Dermis blood vessel endothelial cell (primary cell): ENCODE measurements around the gene OSBPL9. TPM values are rescaled to one million over a fixed set of nuclear protein-coding genes. Genes with fewer than 3 reads are reported as not detected.

Experiments
- DNase-seq: peaks from one replicate; pipeline ENCODE4 v3.0.0; 2010
- total RNA-seq: library from RNA; depleted of rRNA; stranded (reverse); fragments of >200 nt; gene quantifications from 2 replicates; pipeline ENCODE4 v1.2.3, GENCODE V29; 2014

The OSBPL9 gene
- total RNA-seq, 1 donor from 2014 or later, result 96.1 TPM

- DNase-seq, result no peak
Observed at GRCh38 chr1:51610637-51611036, 6.3 kb upstream of the OSBPL9 start.

DNA sequence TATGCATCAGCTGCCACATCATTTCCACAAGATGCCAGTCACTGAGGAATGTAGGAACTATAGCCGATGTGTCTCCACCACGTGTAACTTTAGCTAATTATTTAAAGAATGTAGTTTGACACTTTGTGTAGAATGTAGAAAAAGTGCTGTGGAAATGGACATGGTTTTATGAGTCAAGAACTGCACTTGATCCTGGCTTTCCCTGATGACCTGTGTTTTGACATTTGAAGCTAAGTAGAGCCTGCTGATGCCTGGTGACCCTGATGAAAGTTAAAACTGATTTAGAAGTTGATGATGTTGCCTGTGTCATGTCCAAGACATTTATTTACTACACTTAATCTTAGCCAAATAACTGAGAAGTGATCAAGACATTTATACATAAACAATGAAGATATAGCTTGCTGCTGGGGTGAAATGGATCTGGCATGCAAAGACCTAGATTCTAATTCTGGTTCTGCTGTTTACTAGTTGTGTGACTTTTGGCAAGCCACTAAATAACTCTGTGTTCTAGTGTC is 4.4 kb upstream of the OSBPL9 start:
- no peak for DNase-seq

DNA sequence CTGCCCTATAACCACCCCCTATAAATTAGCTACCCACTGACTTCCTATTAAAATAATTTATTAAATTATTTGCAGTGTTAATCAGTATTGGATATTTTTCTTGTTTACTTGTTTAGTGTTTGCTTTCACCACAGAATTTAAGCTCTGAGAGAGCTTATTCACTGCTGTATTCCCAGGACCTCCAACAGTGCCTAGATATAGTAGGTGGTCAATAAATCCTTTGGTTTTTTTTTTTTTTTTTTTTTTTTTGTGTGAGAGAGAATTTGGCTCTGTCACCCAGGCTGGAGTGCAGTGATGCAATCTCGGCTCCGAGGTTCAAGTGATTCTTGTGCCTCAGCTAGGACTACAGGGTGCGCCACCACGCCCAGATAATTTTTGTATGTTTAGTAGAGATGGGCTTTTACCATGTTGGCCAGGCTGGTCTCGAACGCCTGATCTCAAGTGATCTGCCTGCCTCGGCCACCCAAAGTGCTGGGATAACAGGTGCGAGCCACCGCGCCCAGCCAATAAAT is 1.1 kb upstream of the OSBPL9 start:
- no peak for DNase-seq

DNA sequence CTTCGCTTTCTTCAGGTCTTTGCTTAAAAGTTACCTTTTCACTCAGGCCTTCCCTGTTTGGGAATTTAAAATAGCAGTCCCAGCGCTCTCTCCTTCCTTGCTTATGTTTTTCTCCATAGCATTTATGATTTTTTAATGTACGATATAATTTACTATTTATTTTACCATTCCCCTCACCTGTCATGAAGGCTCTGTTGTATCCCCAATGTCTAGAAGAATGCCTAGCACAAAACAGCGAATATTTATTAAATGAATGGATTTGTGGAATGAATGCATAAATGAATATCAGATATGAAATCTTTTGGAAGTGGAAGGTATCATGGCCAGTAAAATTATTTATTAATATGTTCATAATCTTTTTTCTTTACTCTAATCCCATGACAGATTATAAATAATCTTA is 402 bp upstream of the OSBPL9 start:
- DNase-seq, result no peak

GRCh38 chr1:51618715-51619114 is 1.8 kb downstream of the OSBPL9 start:
- no peak for DNase-seq

DNA sequence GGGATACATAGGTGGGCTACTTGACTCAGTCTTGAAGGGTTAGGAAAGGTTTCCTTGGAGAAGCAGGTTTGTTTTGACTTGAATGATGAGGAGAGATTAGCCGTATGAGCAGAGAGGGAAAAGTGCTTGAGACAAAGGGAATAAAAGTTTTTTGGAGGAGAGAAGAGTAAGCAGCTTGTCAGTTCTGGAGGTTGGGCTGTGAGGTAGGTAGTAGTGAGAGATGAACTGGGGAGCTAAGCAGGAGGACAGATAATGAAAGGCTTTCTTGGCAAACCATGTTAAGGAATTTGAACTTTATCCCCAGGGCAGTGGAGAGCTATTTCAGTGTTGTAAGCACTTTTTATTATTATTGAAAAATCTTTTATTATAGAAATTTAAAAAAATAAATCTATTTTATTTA is 3.6 kb downstream of the OSBPL9 start:
- DNase-seq, result no peak

DNA sequence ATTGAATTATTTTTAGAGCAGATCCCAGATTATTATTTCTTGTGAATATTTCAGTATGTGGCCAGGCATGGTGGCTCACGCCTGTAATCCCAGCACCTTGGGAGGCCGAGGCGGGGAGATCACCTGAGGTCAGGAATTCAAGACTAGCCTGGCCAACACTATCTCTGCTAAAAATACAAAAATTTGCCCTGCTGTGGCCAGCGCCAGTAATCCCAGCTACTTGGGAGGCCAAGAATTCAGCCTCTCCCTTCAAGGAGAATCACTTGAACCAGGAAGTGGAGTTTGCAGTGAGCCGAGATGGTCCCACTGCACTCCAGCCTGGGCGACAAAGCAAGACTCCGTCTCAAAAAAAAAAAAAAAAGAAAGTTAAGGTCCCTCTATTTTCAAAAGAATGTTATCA is 4.3 kb downstream of the OSBPL9 start:
- DNase-seq, result no peak

DNA sequence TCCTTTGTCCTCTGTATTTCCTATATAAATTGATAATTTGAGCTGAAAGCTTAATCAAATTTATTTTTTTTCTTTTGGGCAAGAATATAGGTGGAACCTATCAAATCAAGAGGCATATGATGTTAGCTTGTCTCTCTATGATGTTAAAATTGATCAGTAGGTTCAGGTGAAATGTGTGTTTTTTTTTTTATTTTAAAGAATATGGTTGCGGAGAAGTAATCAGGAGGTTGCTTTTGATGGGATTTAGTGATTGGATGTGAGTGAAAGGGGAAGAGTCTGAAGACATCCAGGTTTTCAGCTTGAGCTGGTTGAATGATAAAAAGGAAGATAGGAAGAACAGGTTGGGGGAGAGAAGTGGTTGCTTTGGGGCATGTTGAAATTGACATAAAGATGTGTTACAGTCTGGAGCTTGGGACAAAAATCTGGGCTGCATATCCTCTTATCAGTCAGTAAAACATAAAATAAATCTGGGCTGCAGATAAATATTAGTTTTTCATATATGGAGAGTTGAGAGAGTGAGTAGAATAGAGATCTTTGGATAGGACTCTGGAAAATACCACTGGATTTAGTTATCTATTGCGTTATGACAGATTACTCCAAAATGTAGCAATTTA is 5.1 kb downstream of the OSBPL9 start:
- DNase-seq, result no peak

DNA sequence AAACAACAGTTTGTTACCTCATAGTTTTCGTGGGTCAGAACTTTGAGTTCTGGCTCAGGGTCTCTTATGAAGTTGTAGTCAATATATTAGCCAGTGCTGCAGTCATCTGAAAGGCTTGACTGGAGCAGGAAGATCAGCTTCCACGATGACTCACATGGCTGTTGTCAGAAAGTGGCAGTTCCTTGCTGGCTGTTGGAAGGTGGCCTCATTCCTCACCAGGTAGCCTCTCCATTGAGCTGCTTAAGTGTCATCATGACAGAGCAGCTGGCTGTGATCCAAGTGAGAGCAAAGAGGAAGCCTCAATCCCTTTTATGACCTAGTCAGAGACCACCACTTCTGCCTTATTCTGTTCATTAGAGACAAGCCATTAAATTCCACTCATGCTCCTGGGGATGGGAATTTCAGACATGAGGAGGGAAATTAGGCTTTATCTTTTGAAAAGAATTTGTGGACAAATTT is 5.6 kb downstream of the OSBPL9 start:
- peak; percentile 76 for DNase-seq

DNA sequence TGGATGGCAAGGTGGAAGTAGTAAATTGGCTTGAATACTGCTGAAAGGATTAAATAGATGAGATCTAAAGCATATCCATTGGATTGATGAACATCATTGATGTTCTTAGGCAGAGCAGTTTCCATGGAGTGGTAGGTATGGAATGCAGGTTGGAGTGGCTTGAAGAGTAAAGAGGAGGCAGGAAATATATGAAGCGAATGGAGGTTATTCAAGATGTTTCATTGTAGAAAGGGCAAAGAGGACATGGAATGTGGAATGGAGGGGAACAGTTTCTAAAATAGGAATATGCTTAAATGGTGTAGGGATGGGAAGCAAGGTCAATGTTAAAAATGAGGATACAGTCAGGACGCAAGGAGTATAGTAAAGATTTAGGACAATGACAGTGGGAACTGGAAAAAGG is 6.1 kb downstream of the OSBPL9 start:
- DNase-seq, result no peak

DNA sequence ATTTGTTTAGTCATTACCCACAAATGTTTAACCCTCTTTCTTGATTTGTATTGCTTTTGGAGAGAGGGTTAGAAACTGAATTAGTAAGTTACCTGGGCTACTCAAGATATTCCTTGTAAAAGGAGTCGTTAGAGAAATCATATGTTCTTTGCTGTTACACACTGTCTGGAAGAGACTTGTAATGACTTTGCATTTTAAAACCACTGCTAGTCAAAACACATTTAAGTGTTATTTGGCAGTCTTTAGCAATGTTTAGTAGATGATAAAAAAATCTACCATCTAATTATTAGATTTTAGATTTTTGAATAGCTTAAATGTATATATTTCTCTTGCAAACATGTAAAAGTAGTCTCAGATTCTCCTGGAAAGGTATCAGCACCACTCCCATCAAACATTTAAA is 6.6 kb downstream of the OSBPL9 start:
- no peak for DNase-seq

- peak; percentile 23 for DNase-seq
Observed at GRCh38 chr1:51624855-51625254, 8.0 kb downstream of the OSBPL9 start.

- peak; percentile 75 for DNase-seq
Observed at GRCh38 chr1:51627672-51628071, 10.8 kb downstream of the OSBPL9 start.

DNA sequence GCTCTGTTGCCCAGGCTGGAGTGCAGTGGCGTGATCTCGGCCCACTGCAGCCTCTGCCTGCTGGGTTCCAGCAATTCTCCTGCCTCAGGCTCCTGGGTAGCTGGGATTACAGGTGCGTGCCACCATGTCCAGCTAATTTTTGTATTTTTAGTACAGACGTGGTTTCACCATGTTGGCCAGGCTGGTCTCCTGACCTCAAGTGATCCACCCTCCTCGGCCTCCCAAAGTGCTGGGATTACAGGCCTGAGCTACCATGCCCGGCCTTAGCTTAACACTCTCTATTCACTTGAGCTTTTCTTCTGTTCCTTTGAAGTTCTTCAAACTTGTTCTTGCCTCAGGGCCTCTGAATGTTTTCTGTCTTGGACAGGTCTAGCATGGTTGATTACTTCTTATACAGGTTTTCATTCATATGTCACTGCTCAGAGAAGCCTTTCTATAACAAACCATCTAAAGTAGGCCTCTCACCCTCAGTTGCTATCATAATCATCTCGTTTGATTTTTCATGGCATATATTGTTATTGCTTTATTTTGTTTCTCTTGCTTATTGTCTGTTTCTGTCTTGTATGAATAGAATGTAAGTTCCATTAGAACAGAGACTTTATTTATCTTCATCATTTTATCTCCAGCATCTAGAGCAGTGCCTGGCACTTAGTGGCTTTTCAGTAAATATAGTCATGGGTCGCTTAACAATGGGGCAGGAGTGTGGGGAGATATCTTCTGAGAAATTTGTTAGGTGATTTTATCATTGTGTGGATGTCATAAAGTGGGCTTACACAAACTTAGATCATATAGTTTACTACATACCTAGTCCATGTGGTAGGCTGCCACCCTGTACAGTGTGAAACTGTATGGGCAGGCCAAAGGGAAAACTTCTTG is 12.1 kb downstream of the OSBPL9 start:
- no peak for DNase-seq

DNA sequence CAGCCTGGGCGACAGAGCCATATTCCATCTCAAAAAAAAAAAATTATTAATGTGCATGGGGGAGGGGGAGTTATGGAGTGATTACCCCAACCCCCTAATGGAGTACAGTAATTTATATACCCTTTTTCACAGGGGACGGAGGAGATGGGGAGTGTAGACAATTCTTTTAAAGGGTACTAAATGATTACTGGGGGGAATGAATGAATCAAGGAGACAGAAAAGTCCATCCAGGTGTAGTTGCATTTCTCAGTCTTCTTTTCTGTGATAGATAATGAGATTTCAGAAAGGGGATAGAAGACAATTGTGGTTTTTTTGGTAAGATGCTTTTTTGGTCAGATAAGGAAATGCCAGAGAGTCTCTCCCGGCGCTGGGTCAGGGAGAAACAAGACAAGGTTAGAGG is 13.0 kb downstream of the OSBPL9 start:
- DNase-seq, result no peak

- DNase-seq, result no peak
Observed at GRCh38 chr1:51630393-51630792, 13.5 kb downstream of the OSBPL9 start.

- DNase-seq, result no peak
Observed at GRCh38 chr1:51630922-51631321, 14.0 kb downstream of the OSBPL9 start.

DNA sequence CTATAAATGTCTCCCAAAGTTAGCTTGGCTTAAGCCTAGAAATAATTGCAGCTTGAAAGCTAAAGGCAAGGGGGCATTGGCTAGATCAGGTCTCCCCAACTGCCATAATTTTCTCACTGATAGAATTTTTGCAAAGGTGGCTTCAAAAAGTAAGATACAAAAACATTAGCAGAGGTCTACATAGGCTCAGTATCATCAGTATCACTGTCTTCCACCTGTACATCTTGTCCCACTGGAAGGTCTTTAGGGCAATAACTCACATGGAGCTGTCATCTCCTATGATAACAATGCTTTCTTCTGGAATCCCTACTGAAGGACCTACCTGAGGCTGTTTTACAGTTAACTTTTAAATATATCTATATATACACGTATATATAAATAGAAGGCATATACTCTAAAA is 14.9 kb downstream of the OSBPL9 start:
- DNase-seq, result no peak

GRCh38 chr1:51634618-51635017 is 17.7 kb downstream of the OSBPL9 start:
- DNase-seq, result no peak

DNA sequence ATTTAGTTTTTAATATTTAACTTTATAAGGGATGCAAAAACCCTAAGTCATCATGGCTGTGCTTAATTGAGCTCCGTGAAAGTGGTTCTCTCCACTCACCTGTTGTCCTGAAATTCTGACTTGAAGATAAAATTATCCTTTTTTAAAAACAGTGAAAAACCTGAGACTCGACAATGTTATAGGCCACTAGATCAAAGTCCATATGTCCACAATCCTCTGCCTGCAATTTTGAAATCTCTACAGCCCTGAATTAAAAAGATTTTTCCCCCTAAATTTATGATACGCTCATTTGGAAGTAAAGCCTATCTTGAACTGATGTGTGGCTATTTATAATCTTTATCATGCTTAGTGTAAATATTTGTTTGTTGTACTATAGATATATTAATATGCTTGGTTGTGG is 18.7 kb downstream of the OSBPL9 start:
- DNase-seq, result no peak

DNA sequence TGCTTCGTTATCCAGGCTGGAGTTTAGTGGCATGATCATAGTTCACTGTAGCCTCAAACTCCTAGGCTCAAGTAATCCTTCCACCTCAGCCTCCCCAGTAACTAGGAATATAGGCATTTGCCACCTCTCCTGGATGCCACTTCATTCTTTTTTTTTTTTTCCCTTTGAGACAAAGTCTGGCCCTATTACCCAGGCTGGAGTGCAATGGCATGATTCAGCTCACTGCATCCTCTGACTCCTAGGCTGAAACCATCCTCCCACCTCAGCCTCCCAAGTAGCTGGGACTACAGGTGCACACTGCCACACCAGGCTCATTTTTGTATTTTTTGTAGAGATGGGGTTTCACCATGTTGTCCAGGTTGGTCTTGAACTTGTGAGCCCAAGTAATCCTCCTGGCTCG is 19.3 kb downstream of the OSBPL9 start:
- no peak for DNase-seq

GRCh38 chr1:51636764-51637522 is 20.1 kb downstream of the OSBPL9 start:
- peak; percentile 61 for DNase-seq

DNA sequence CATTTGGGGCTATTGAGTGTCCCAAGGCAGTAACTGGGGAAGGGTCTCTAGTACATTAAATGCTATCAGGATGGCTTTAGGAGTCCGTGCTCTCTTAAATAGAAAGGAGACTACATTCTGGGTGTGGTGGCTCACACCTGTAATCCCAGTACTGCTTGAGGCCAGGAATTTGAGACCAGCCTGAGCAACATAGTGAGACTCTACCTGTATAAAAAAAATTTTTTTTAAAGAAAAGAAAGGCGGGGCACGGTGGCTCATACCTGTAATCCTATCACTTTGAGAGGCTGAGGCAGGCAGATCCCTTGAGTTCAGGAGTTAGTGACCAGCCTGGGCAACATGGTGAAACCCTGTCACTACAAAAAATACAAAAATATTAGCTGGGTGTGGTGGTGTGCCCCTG is 21.5 kb downstream of the OSBPL9 start:
- no peak for DNase-seq
